Kidney (tissue), 14 donors: Measurements from ENCODE around the gene ARMH3. TPM values are rescaled to one million over a fixed set of nuclear protein-coding genes. Genes with fewer than 3 reads are reported as not detected.

Source experiments
- DNase-seq, 5 donors: peaks; one replicate each; pipeline ENCODE4 v3.0.0-alpha.2; 2013 to 2020
- FAIRE-seq: peaks from 2 replicates; lab custom pipeline; 2012; peaks lifted over from hg19 to GRCh38; lab: Jason Lieb, UNC
- H3K27ac ChIP-seq, 2 donors: one replicate each; pipeline ENCODE4 v1.7.0; 2013; ENCODE audit warnings: low read depth in 2 of 2, low read length in 2 of 2, inconsistent platforms in 1 of 2
- H3K27me3 ChIP-seq: one replicate; pipeline ENCODE4 v1.7.1; 2013; ENCODE audit warnings: low read length, inconsistent platforms; ENCODE audit not compliant: control insufficient read depth, insufficient read depth
- H3K36me3 ChIP-seq, 3 donors: one replicate each; pipeline versions ENCODE4 v1.7.0 to v1.7.1; 2013; ENCODE audit warnings: low read length in 3 of 3, control low read depth in 1 of 3, inconsistent platforms in 1 of 3; ENCODE audit not compliant: insufficient read depth in 3 of 3, control insufficient read depth in 2 of 3
- H3K4me1 ChIP-seq, 3 donors: one replicate each; pipeline versions ENCODE4 v1.7.0 to v1.7.1; 2013; ENCODE audit warnings: low read length in 3 of 3, inconsistent platforms in 1 of 3, low read depth in 1 of 3; ENCODE audit not compliant: control insufficient read depth in 2 of 3, insufficient read depth in 2 of 3
- H3K4me3 ChIP-seq, 3 donors: one replicate each; pipeline versions ENCODE4 v1.7.0 to v1.8.1; 2013; ENCODE audit warnings: low read length in 3 of 3, control low read depth in 1 of 3, inconsistent platforms in 1 of 3
- H3K9ac ChIP-seq, 3 donors: one replicate each; pipeline versions ENCODE4 v1.7.0 to v1.7.1; 2013; ENCODE audit warnings: low read length in 3 of 3, control low read depth in 1 of 3, inconsistent platforms in 1 of 3
- H3K9me3 ChIP-seq, 3 donors: one replicate each; pipeline versions ENCODE4 v1.7.0 to v1.7.1; 2013; ENCODE audit warnings: low read length in 3 of 3, control low read depth in 1 of 3, inconsistent platforms in 1 of 3; ENCODE audit not compliant: control insufficient read depth in 2 of 3, insufficient read depth in 1 of 3
- intact Hi-C: fragments of 100-400 bp; cut with DNase I; formaldehyde crosslinking; loops from one replicate; pipeline ENCODE4 v1.11.1; 2022
- polyA plus RNA-seq: library from polyadenylated mRNA; stranded (reverse); fragments of 350-450 nt; fragmentation: Illumina TruSeq; extraction: RNeasy Lipid Tissue Mini Kit (QIAGEN cat#74804); gene quantifications from one replicate; pipeline ENCODE4 v1.2.3, GENCODE V29; 2014; ENCODE audit warnings: low read depth, low replicate concordance; ENCODE audit not compliant: insufficient read depth
- total RNA-seq: library from RNA; stranded (reverse); fragmentation: NEBNext Ultra II Directional; extraction: Animal tissue kit (Norgen Biotek cat#: 25700); gene quantifications from one replicate; pipeline ENCODE4 v1.2.1, GENCODE V29; 2021
- TF ChIP-seq, protein P1 (sequence below): IDR thresholded peaks from 3 replicates; pipeline ENCODE4 v1.5.1; 2012; ENCODE audit warnings: mild to moderate bottlenecking, moderate library complexity, borderline replicate concordance; ENCODE audit not compliant: insufficient read depth; ENCODE audit errors: extremely low read depth
- donor health status: control.
- donor health status: control.
- donor health status: control.
- donor health status: control.
- donor health status: control.
- donor health status: DM: yes; HTN: yes; CAD: no.
- donor health status: Normal renal cell carcinoma (clear cell type).

ARMH3 gene
- total and polyA plus RNA-seq, 2 donors from 2014 or later, result 14.0 to 26.1 TPM

- intact Hi-C loops, result no loop called here
- DNase-seq, result peak in 2 of 5 donors; percentile 53 to 60
- H3K27ac ChIP-seq, result no peak overlapping the region
- peak overlapping the region in 1 of 3 donors; percentile 53 for H3K4me3 ChIP-seq
- no peak for FAIRE-seq
- TF ChIP-seq, protein P1, sequence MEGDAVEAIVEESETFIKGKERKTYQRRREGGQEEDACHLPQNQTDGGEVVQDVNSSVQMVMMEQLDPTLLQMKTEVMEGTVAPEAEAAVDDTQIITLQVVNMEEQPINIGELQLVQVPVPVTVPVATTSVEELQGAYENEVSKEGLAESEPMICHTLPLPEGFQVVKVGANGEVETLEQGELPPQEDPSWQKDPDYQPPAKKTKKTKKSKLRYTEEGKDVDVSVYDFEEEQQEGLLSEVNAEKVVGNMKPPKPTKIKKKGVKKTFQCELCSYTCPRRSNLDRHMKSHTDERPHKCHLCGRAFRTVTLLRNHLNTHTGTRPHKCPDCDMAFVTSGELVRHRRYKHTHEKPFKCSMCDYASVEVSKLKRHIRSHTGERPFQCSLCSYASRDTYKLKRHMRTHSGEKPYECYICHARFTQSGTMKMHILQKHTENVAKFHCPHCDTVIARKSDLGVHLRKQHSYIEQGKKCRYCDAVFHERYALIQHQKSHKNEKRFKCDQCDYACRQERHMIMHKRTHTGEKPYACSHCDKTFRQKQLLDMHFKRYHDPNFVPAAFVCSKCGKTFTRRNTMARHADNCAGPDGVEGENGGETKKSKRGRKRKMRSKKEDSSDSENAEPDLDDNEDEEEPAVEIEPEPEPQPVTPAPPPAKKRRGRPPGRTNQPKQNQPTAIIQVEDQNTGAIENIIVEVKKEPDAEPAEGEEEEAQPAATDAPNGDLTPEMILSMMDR, result no peak
- peaks cover 0 to 10% (median 7%) of the 10 kb centered on the region in 3 donors for H3K4me1 ChIP-seq
- H3K27me3 ChIP-seq, result no peaks in the 10 kb centered on the region
- no peaks in the 10 kb centered on the region for H3K36me3 ChIP-seq
- H3K9ac ChIP-seq, result no peak overlapping the region
- no peaks in the 10 kb centered on the region for H3K9me3 ChIP-seq
Observed at GRCh38 chr10:101840102-101840684, 215.8 kb downstream of the ARMH3 start.

DNA sequence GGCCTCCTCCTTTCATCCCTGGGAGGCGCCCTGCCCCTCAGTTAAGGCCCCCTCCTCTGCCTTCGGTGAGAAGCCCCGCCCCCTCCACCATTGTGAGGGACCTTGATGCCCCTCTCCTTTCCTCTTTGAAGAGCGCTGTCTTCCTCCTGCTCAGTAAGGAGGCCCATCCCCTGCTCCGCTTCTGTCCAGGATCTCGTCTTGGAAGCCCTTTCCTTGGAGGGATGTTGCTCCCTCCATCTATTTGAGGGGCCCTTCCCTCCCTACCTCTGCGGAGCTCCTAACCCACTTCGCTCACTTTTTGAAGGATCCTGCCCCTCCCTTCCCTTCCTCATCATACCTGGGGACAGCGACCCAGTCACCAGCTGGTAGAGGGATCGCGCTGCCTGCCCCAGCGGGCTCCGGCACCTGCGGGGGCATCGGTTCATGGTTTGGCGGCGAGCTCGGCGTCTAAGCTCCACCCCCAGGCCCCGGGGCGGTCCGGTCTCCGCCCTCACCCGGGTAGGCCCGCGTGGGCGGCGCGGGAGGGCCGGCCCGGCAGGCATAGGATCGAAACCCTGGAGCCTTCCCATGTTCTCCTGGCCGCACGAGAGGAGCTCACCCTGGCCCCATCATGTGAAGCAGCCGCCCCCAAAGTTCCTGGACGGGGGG lies 216.4 kb downstream of the ARMH3 start:
- no peaks in the 10 kb centered on the region for H3K36me3 ChIP-seq
- H3K27me3 ChIP-seq, result no peaks in the 10 kb centered on the region
- no peak overlapping the region for H3K9ac ChIP-seq
- peaks cover 3 to 10% (median 7%) of the 10 kb centered on the region in 3 donors for H3K4me1 ChIP-seq
- H3K4me3 ChIP-seq, result peak overlapping the region in 1 of 3 donors; percentile 15
- TF ChIP-seq, protein P1, result no peak
- no peak for FAIRE-seq
- H3K27ac ChIP-seq, result no peak overlapping the region
- DNase-seq, result peak in 3 of 5 donors; percentile 44 to 81 (median 61)
- intact Hi-C loops, result no loop called here
- no peaks in the 10 kb centered on the region for H3K9me3 ChIP-seq

DNA sequence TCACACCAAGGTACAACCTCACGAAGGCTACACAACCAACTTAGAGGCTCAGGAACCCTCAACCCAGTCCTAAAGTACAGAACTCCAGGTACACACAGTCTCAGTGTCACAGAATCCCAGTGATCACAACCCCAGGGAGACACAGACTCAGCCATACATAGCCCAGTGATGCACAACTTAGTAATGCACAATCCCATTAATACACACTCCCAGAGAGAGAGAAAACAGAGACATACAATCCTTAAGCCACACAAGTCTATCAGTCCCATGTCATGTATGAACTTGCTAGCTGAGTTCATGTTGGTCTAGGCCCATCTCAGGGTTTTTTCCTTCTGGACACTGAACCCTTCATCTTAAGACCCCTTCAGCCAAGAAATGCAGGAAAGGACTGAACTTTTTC lies 217.0 kb downstream of the ARMH3 start:
- H3K27me3 ChIP-seq, result no peaks in the 10 kb centered on the region
- TF ChIP-seq, protein P1, result no peak
- no peak overlapping the region for H3K9ac ChIP-seq
- intact Hi-C loops, result no loop called here
- no peak overlapping the region for H3K27ac ChIP-seq
- no peak for FAIRE-seq
- H3K36me3 ChIP-seq, result no peaks in the 10 kb centered on the region
- peaks cover 3 to 8% (median 7%) of the 10 kb centered on the region in 3 donors for H3K4me1 ChIP-seq
- H3K9me3 ChIP-seq, result no peaks in the 10 kb centered on the region
- no peak overlapping the region for H3K4me3 ChIP-seq
- DNase-seq, result no peak
